HUES48 (cell line): ENCODE measurements around the gene FEN1.

Source experiments
- H3K27ac ChIP-seq: one replicate; pipeline ENCODE4 v1.7.0; 2013; ENCODE audit warnings: low read depth, low read length, inconsistent platforms
- H3K27me3 ChIP-seq: 2 replicates; pipeline ENCODE4 v1.6.1; 2013; ENCODE audit warnings: mild to moderate bottlenecking, low read length; ENCODE audit not compliant: control insufficient read depth, insufficient read depth
- H3K36me3 ChIP-seq: 2 replicates; pipeline ENCODE4 v1.6.1; 2013; ENCODE audit warnings: low read length; ENCODE audit not compliant: control insufficient read depth, insufficient read depth
- H3K4me1 ChIP-seq: 2 replicates; pipeline ENCODE4 v1.6.1; 2013; ENCODE audit warnings: mild to moderate bottlenecking, low read length; ENCODE audit not compliant: control insufficient read depth, insufficient read depth
- H3K4me3 ChIP-seq: 2 replicates; pipeline ENCODE4 v1.5.1; 2013; ENCODE audit warnings: mild to moderate bottlenecking, low read depth, low read length
- H3K9ac ChIP-seq: 2 replicates; pipeline ENCODE4 v1.6.1; 2013; ENCODE audit warnings: mild to moderate bottlenecking, low read depth, low read length, moderate library complexity
- H3K9me3 ChIP-seq: 2 replicates; pipeline ENCODE4 v1.6.1; 2013; ENCODE audit warnings: low read length; ENCODE audit not compliant: control insufficient read depth, insufficient read depth

FEN1 gene

GRCh38 chr11:61792310-61793082 is at the start of gene FEN1, which contains the start of gene TMEM258:
Gene FEN1, plus strand, starts transcription at chr11:61792911. Its CDS starts 2,451 bp downstream, at chr11:61795362.
Gene TMEM258, minus strand, starts transcription at chr11:61792599. Its CDS starts 41 bp downstream, at chr11:61792558.
- H3K4me3 ChIP-seq: peak within 1 kb of the TSS; percentile 81
- H3K36me3 ChIP-seq: peaks cover 55% of the 10 kb centered on the region
- H3K27ac ChIP-seq: peak within 1 kb of the TSS; percentile 97
- peak within 1 kb of the TSS; percentile 98 for H3K9ac ChIP-seq
- no peaks in the 10 kb centered on the region for H3K27me3 ChIP-seq
- peaks cover 5% of the 10 kb centered on the region for H3K4me1 ChIP-seq
- no peaks in the 10 kb centered on the region for H3K9me3 ChIP-seq

- peaks cover 19% of the 10 kb centered on the region for H3K36me3 ChIP-seq
- no peaks in the 10 kb centered on the region for H3K9me3 ChIP-seq
- no peak overlapping the region for H3K27ac ChIP-seq
- no peaks in the 10 kb centered on the region for H3K27me3 ChIP-seq
- H3K4me1 ChIP-seq: peaks cover 8% of the 10 kb centered on the region; the same call in 1 of the 2 replicates
- H3K4me3 ChIP-seq: no peak overlapping the region
- no peak overlapping the region for H3K9ac ChIP-seq
These were observed 49.1 kb upstream of the FEN1 start for GRCh38 chr11:61743486-61744095.

DNA sequence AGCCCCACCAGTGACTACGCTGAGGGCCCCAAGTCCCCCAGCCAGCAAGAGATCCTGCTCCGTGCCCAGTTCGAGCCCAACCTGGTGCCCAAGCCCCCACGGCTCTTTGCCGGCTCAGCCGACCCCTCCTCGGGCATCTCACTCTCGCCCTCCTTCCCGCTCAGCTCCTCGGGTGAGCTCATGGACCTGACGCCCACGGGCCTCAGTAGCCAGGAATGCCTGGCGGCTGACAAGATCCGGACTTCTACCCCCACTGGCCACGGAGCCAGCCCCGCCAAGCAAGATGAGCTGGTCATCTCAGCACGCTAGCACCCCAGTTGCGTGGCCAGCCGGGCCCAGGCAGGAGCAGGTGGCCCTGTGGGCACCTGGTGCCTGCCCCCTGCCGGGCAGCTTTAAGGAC is 48.5 kb upstream of the FEN1 start:
- H3K27ac ChIP-seq: no peak overlapping the region
- H3K9ac ChIP-seq: no peak overlapping the region
- H3K4me3 ChIP-seq: no peak overlapping the region

DNA sequence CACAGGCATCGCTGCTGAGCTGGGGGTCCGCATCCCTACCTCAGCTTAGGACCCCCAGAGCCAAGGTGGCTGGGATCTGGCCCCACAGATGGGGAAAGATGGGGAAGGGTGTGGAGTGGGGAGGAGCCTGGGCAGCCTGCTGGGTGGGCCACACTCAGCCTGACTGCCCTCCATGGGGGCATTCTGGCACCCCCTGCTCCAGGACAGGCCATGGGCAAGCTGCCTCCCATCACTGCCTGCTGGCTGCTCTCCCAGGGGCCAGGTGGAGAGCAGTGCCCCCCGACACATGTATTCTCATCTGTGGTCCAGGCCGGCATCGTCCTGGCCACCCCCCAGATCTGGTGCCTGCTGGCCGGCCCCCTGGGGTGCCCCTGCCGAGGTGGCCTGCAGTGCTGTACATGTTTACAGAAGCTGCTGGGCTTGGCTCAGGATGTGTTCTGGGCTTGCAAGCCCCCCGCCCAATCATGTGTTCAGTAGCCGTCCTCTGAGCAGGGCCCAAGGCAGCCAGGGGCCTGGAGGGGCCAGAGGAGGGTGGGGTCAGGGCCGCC is 48.0 kb upstream of the FEN1 start:
- H3K9me3 ChIP-seq: no peaks in the 10 kb centered on the region

More for the DNA sequence above, 48.5 kb upstream of the FEN1 start:
- H3K4me1 ChIP-seq: peaks cover 10% of the 10 kb centered on the region
- H3K36me3 ChIP-seq: peaks cover 19% of the 10 kb centered on the region
- H3K9me3 ChIP-seq: no peaks in the 10 kb centered on the region
- H3K27me3 ChIP-seq: no peaks in the 10 kb centered on the region

GRCh38 chr11:61745781-61746441 is 46.8 kb upstream of the FEN1 start:
- no peaks in the 10 kb centered on the region for H3K9me3 ChIP-seq
- no peak overlapping the region for H3K4me3 ChIP-seq
- no peak overlapping the region for H3K9ac ChIP-seq
- peaks cover 15% of the 10 kb centered on the region for H3K36me3 ChIP-seq
- H3K27ac ChIP-seq: no peak overlapping the region
- H3K27me3 ChIP-seq: no peaks in the 10 kb centered on the region
- H3K4me1 ChIP-seq: peaks cover 18% of the 10 kb centered on the region

More for the DNA sequence above, 48.0 kb upstream of the FEN1 start:
- H3K4me3 ChIP-seq: no peak overlapping the region
- H3K36me3 ChIP-seq: peaks cover 19% of the 10 kb centered on the region
- peaks cover 14% of the 10 kb centered on the region for H3K4me1 ChIP-seq
- no peak overlapping the region for H3K27ac ChIP-seq
- no peaks in the 10 kb centered on the region for H3K27me3 ChIP-seq
- no peak overlapping the region for H3K9ac ChIP-seq

DNA sequence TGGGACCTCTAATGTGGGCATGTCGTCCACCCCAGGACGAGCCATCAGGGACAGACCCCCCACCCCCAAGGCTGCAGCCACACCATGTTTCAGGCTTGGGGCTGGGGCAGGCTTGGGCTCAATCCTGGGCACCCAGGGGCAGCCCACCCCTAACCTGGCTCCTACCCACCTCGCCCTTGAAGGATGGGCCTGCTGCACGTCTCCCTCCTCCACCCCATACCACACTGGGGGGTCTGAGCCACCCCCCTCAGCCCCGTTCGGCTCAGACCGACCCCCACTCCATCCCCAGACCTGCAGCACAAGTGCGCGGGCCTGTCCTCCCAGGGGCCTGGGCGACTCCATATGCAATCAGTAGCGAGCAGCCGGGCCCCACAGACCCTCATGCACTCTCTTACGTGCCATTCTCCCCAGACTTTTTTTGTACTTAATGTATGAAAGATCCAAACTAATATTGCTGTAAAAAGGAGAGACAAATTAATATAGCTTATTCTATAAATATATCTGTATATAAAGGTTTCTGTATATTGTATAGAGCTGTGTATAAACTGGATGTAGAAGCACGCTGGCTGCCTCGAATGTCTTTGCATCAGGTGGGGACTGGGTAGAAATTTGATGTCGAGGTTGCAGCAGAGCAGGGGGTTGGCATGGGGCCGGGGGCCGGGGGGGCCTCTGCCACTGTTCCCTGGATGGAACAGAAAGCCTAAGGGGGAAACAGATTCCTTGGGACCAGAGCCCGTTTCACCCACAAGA is 46.1 kb upstream of the FEN1 start:
- peaks cover 18% of the 10 kb centered on the region for H3K4me1 ChIP-seq
- peaks cover 10% of the 10 kb centered on the region for H3K36me3 ChIP-seq
- no peak overlapping the region for H3K4me3 ChIP-seq
- no peak overlapping the region for H3K27ac ChIP-seq
- no peak overlapping the region for H3K9ac ChIP-seq
- no peaks in the 10 kb centered on the region for H3K9me3 ChIP-seq
- H3K27me3 ChIP-seq: peaks cover 5% of the 10 kb centered on the region

DNA sequence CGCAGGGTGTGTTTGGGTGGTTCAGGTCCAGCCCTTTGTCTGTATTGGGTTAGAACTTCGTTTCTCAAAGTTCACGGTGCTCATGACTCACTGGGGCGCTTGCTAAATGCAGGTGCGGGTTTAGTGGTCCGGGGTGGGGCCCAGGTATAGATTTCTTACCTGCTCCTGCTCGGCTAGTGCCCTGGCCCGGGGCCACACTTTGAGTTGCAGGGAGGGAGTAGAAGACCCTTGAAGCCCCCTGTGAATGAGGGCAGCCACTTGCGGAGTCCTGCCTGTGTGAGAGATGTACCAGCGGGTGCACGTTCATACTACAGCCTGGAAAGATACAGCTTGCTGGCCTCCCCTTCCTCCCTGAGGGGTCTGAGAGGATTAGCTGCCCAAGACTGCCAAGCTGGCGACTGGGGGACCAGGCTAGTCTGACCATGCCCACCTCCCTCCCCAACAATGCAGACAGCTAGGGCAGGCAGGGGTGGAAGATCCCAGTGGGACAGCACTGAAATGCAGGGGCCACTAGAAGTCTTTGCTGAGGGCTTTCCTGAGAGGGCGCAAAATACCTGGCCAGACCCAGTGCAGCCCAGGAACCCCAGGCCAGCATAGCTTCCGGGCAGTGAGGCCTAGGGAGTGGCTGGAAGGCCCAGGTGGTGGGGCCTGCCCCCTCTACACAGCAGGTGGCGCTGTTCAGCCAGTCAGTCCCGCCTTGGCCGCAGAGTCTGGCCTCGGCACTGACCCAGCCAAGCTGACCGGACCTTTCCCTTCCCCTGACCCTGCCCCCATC is 45.3 kb upstream of the FEN1 start:
- H3K9me3 ChIP-seq: no peaks in the 10 kb centered on the region
- H3K36me3 ChIP-seq: peaks cover 4% of the 10 kb centered on the region
- H3K27me3 ChIP-seq: peaks cover 11% of the 10 kb centered on the region
- H3K27ac ChIP-seq: no peak overlapping the region
- H3K4me3 ChIP-seq: no peak overlapping the region
- H3K4me1 ChIP-seq: peaks cover 18% of the 10 kb centered on the region
- no peak overlapping the region for H3K9ac ChIP-seq

- Histone ChIP-seq H3K4me3 (no peak overlapping the region), H3K36me3 (peaks cover 4% of the 10 kb centered on the region), H3K27ac (no peak overlapping the region), H3K27me3 (peaks cover 15% of the 10 kb centered on the region), H3K9me3 (no peaks in the 10 kb centered on the region), H3K9ac (no peak overlapping the region), H3K4me1 (peaks cover 18% of the 10 kb centered on the region)
These were observed 44.8 kb upstream of the FEN1 start for GRCh38 chr11:61747967-61748285.

GRCh38 chr11:61749591-61750217 is 43.0 kb upstream of the FEN1 start:
- H3K4me3 ChIP-seq: no peak overlapping the region
- H3K4me1 ChIP-seq: peaks cover 18% of the 10 kb centered on the region
- H3K9me3 ChIP-seq: no peaks in the 10 kb centered on the region
- peaks cover 28% of the 10 kb centered on the region for H3K27me3 ChIP-seq
- peak overlapping the region; percentile 53 for H3K27ac ChIP-seq
- H3K9ac ChIP-seq: no peak overlapping the region
- H3K36me3 ChIP-seq: no peaks in the 10 kb centered on the region
